OCI-LY1 (cell line): ENCODE measurements around the gene CSNK2A1.

Source experiments
- H2AFZ ChIP-seq: fragments of 200-600 bp; sonication (generic), shearing (Covaris generic); 2 replicates; pipeline ENCODE4 v1.6.0; 2014; ENCODE audit warnings: antibody characterized with exemption, mild to moderate bottlenecking, low read length
- H3F3A ChIP-seq: fragments of 200-600 bp; sonication (generic), shearing (Covaris generic); 2 replicates; pipeline ENCODE4 v1.6.0; 2014; ENCODE audit warnings: mild to moderate bottlenecking, antibody characterized with exemption, low read length, moderate library complexity; ENCODE audit not compliant: insufficient read depth
- H3K27ac ChIP-seq: fragments of 200-600 bp; sonication (generic); 2 replicates; pipeline ENCODE4 v1.5.1; 2014; ENCODE audit warnings: low read length, mixed run types, mild to moderate bottlenecking, low read depth; ENCODE audit not compliant: poor library complexity, severe bottlenecking
- H3K27me3 ChIP-seq: fragments of 200-600 bp; sonication (generic); 2 replicates; pipeline ENCODE4 v1.6.0; 2014; ENCODE audit warnings: antibody characterized with exemption, mild to moderate bottlenecking, low read length, moderate library complexity; ENCODE audit not compliant: insufficient read depth
- H3K36me3 ChIP-seq: fragments of 200-600 bp; sonication (generic); 2 replicates; pipeline ENCODE4 v1.6.1; 2014; ENCODE audit warnings: mild to moderate bottlenecking, antibody characterized with exemption, low read length, moderate library complexity, mixed read lengths; ENCODE audit not compliant: insufficient read depth
- H3K4me1 ChIP-seq: fragments of 200-600 bp; sonication (generic); 2 replicates; pipeline ENCODE4 v1.5.1; 2014; ENCODE audit warnings: mild to moderate bottlenecking, low read length, moderate library complexity; ENCODE audit not compliant: insufficient read depth, severe bottlenecking
- H3K4me2 ChIP-seq: fragments of 200-600 bp; sonication (generic), shearing (Covaris generic); 2 replicates; pipeline ENCODE4 v1.6.1; 2014; ENCODE audit warnings: low read length
- H3K4me3 ChIP-seq: fragments of 200-600 bp; sonication (generic); 2 replicates; pipeline ENCODE4 v1.5.1; 2014; ENCODE audit warnings: low read length, low read depth, mild to moderate bottlenecking, mixed read lengths; ENCODE audit not compliant: poor library complexity, severe bottlenecking
- H3K79me2 ChIP-seq: fragments of 200-600 bp; shearing (Covaris generic); 2 replicates; pipeline ENCODE4 v1.6.1; 2016; ENCODE audit warnings: mixed run types, low read length, mixed read lengths; ENCODE audit not compliant: insufficient read depth
- H3K9ac ChIP-seq: fragments of 200-600 bp; sonication (generic), shearing (Covaris generic); 2 replicates; pipeline ENCODE4 v1.6.1; 2014; ENCODE audit warnings: mild to moderate bottlenecking, low read length, mixed read lengths
- H3K9me2 ChIP-seq: fragments of 200-600 bp; sonication (generic), shearing (Covaris generic); 2 replicates; pipeline ENCODE4 v1.6.1; 2014; ENCODE audit warnings: low read depth, mild to moderate bottlenecking, low read length, mixed read lengths
- H3K9me3 ChIP-seq: fragments of 200-600 bp; shearing (Covaris generic); 2 replicates; pipeline ENCODE4 v1.6.1; 2014; ENCODE audit warnings: low read length, mixed read lengths
- H4K20me1 ChIP-seq: fragments of 200-600 bp; sonication (generic), shearing (Covaris generic); 2 replicates; pipeline ENCODE4 v1.6.0; 2016; ENCODE audit warnings: mild to moderate bottlenecking, low read length; ENCODE audit not compliant: insufficient read depth
- EZH2 ChIP-seq: fragments of 200-600 bp; sonication (generic), shearing (Covaris generic); IDR thresholded peaks from 2 replicates; pipeline ENCODE4 v1.8.0; 2017; ENCODE audit warnings: borderline replicate concordance, mixed run types, mild to moderate bottlenecking, antibody characterized with exemption, low read length, moderate library complexity, mixed read lengths
- TF ChIP-seq, protein P1 (sequence below): fragments of 200-600 bp; sonication (generic), shearing (Covaris generic); IDR thresholded peaks from 2 replicates; pipeline ENCODE4 v1.5.1; 2017; ENCODE audit warnings: mild to moderate bottlenecking, antibody characterized with exemption, low read length, moderate library complexity, mixed read lengths

The CSNK2A1 gene

DNA sequence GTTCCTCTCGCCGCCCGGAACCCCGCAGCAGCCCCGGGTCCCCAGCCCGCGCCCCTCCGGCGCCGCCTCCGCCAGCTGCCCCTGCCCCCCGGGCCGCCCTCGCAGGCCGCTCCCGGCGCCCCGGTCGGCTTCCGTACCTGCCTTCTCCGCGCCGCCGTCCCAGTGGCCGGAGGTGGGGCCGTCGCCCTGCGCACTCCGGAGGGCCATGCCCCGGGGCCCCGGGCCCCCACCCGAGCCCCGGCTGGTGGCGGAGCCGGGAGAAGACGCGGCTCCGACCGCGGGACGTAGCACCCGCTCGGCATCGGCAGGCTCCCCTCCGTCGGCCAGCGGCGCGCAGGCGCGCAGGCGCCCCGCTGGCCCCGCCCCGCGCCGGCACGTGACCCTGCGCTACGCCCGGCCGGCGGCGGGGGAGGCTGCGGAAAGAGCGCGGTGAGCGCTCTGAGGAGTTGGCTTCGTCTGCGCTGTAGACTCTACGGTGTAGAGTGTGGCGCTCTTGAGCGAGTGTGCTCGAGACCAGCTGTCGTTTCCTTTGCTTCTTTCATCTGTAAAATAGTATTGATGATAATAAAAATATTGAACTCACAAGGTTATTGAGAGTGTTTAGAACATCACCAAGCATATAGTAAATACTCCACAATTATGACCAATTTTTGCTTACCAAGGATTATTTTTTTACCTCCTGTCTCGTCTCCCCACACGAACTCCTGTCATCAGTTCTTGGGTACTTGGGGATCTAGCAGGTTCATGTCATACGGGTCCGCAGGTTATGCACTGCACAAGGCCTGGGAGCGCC, 81.2 kb downstream of the CSNK2A1 start, which contains the start of gene TBC1D20:
Gene TBC1D20, minus strand, starts transcription at position 335 of the 793 bp plus-strand sequence. Its CDS starts 128 bp downstream, at position 207.
- H3K4me1 ChIP-seq, result peaks cover 35% of the 10 kb centered on the region
- H3K9me2 ChIP-seq, result no peaks in the 10 kb centered on the region
- peak within 1 kb of the TSS; percentile 76 for H3K9ac ChIP-seq
- peaks cover 3% of the 10 kb centered on the region; the same call in 1 of the 2 replicates for H3K9me3 ChIP-seq
- H3K27me3 ChIP-seq, result no peaks in the 10 kb centered on the region
- H3K4me2 ChIP-seq, result peak within 1 kb of the TSS; percentile 90
- no peaks in the 10 kb centered on the region for H3F3A ChIP-seq
- no peaks in the 10 kb centered on the region; the same call in 1 of the 2 replicates for H3K36me3 ChIP-seq
- H4K20me1 ChIP-seq, result 0 out of 2 replicates have a peak, but pooled peaks cover 2% of the 10 kb centered on the region
- peak within 1 kb of the TSS; percentile 97 for H2AFZ ChIP-seq
- peaks cover 14% of the 10 kb centered on the region; the same call in 1 of the 2 replicates for H3K79me2 ChIP-seq
- H3K4me3 ChIP-seq, result peak within 1 kb of the TSS; percentile 73
- H3K27ac ChIP-seq, result no peak within 1 kb of the TSS
- TF ChIP-seq, protein P1, sequence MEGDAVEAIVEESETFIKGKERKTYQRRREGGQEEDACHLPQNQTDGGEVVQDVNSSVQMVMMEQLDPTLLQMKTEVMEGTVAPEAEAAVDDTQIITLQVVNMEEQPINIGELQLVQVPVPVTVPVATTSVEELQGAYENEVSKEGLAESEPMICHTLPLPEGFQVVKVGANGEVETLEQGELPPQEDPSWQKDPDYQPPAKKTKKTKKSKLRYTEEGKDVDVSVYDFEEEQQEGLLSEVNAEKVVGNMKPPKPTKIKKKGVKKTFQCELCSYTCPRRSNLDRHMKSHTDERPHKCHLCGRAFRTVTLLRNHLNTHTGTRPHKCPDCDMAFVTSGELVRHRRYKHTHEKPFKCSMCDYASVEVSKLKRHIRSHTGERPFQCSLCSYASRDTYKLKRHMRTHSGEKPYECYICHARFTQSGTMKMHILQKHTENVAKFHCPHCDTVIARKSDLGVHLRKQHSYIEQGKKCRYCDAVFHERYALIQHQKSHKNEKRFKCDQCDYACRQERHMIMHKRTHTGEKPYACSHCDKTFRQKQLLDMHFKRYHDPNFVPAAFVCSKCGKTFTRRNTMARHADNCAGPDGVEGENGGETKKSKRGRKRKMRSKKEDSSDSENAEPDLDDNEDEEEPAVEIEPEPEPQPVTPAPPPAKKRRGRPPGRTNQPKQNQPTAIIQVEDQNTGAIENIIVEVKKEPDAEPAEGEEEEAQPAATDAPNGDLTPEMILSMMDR, result peak; percentile 30; the same call in 1 of the 2 replicates
- TF ChIP-seq EZH2, result no peak

DNA sequence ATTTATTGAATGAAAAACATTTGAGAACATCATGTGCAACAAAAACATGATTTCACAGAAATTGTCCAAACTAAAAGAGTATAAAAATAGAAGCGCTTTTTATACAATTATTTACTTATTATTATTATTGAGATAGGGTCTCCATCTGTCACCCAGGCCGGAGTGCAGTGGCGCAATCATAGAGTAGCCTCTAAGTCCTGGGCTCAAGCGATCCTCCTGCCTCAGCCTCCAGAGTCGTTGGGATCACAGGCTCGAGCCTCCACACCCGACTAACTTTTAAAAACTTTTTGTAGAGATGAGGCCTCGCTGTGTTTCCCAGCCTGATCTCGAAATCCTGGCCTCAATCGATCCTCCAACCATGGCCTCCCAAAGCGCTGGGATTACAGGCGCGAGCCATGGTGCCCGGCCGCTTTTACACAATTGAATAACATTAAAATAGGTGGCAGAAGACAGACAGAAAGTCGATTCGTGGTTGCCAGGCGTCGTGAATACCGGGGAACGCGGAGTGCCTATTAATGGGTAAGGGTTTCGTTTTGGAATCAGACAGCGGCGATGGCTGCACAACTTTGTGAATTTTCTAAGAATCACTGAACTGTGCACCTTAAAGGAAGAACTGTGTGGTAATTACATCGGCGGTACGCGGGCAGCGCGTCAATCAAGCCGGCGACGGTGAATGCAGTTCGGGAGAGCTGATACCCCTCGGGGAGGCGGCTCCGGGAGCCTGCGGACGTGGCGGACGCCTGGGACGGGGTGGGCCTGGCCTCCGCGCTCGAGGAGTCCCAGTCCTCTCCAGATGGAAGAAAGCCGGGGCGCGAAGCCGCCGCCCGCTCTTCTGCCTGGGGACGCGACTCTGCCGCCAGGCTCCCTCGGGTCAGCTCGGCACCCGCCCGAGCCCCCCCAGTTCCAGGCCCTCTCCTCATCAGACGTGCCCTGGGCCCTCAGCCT, 82.1 kb downstream of the CSNK2A1 start:
- Histone ChIP-seq H3K9ac (peak overlapping the region; percentile 76), H3K4me3 (peak overlapping the region; percentile 73), H3K36me3 (no peaks in the 10 kb centered on the region), H3K4me2 (peak overlapping the region; percentile 66), H3K27me3 (no peaks in the 10 kb centered on the region), H3K4me1 (peaks cover 35% of the 10 kb centered on the region), H4K20me1 (0 out of 2 replicates have a peak, but pooled peaks cover 2% of the 10 kb centered on the region), H3K79me2 (peaks cover 16% of the 10 kb centered on the region; the same call in 1 of the 2 replicates), H3K9me2 (no peaks in the 10 kb centered on the region), H3K9me3 (no peaks in the 10 kb centered on the region), H3K27ac (no peak overlapping the region), H3F3A (no peaks in the 10 kb centered on the region), H2AFZ (no peak overlapping the region)
- TF ChIP-seq, protein P1, result no peak
- no peak for TF ChIP-seq EZH2

DNA sequence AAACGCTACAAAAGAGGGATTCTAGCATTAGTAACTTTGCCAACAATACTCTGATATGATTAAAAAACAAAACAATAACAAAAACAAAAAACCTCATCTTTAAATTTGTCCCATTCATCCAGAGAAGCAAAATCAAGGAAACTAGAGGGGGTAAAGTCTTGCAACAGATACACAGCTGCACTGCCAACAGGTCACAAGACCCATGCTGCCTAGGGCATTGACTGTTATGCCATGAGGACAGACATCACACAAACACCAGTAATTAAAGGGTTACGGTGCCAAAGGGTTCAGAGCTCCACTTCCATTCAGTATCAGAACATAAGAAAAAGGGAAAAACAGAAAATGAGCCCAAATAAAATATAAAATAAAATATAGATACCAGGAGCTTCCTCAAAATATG, 82.9 kb downstream of the CSNK2A1 start:
- TF ChIP-seq, protein P1, result no peak
- TF ChIP-seq EZH2, result no peak
- no peak overlapping the region for H3K27ac ChIP-seq
- no peaks in the 10 kb centered on the region for H3F3A ChIP-seq
- no peak overlapping the region for H2AFZ ChIP-seq
- H4K20me1 ChIP-seq, result 0 out of 2 replicates have a peak, but pooled peaks cover 2% of the 10 kb centered on the region
- peaks cover 16% of the 10 kb centered on the region for H3K79me2 ChIP-seq
- no peaks in the 10 kb centered on the region for H3K27me3 ChIP-seq
- no peaks in the 10 kb centered on the region for H3K36me3 ChIP-seq
- H3K9me3 ChIP-seq, result no peaks in the 10 kb centered on the region
- H3K4me2 ChIP-seq, result 0 out of 2 replicates have a peak overlapping the region, but pooled peaks have one; percentile 66
- H3K4me3 ChIP-seq, result peak overlapping the region; percentile 73
- no peaks in the 10 kb centered on the region for H3K9me2 ChIP-seq
- H3K4me1 ChIP-seq, result peaks cover 35% of the 10 kb centered on the region
- H3K9ac ChIP-seq, result no peak overlapping the region
